Ascending aorta (tissue), 2 donors: Measurements from ENCODE around the gene ADGRB3. TPM values are rescaled to one million over a fixed set of nuclear protein-coding genes. Genes with fewer than 3 reads are reported as not detected.

Source experiments
- DNase-seq, 2 donors: peaks; one replicate each; pipeline ENCODE4 v3.0.0-alpha.2; 2019; ENCODE audit warnings: low spot score in 2 of 2
- H3K27ac ChIP-seq, 2 donors: fragments of 200-600 bp; sonication (generic); one replicate each; pipeline ENCODE4 v1.5.1; 2016 to 2017; ENCODE audit warnings: mild to moderate bottlenecking in 1 of 2
- H3K27me3 ChIP-seq: fragments of 200-600 bp; sonication (generic); one replicate; pipeline ENCODE4 v1.5.1; 2017
- H3K36me3 ChIP-seq, 2 donors: fragments of 200-600 bp; sonication (generic); one replicate each; pipeline ENCODE4 v1.5.1; 2016
- H3K4me1 ChIP-seq, 2 donors: fragments of 200-600 bp; sonication (generic); one replicate each; pipeline ENCODE4 v1.5.1; 2016 to 2017; ENCODE audit warnings: mild to moderate bottlenecking in 1 of 2
- H3K4me3 ChIP-seq, 2 donors: fragments of 200-600 bp; sonication (generic); one replicate each; pipeline ENCODE4 v1.5.1; 2016 to 2017; ENCODE audit warnings: mild to moderate bottlenecking in 1 of 2
- H3K9me3 ChIP-seq, 2 donors: fragments of 200-600 bp; sonication (generic); one replicate each; pipeline ENCODE4 v1.5.1; 2016
- CTCF ChIP-seq, 3 experiments: fragments of 200-600 bp in 2 of 3; fragments of 450-650 bp in 1 of 3; sonication (generic) in 2 of 3; IDR thresholded peaks; one replicate each; pipeline ENCODE4 v1.5.1; 2016 to 2019; ENCODE audit warnings: antibody characterized with exemption in 3 of 3, mild to moderate bottlenecking in 1 of 3, moderate library complexity in 1 of 3
- intact Hi-C: fragments of 100-400 bp; cut with DNase I; formaldehyde crosslinking; loops from one replicate; pipeline ENCODE4 v1.15.1; 2023
- total RNA-seq: library from RNA; depleted of rRNA; stranded (reverse); fragments of >200 nt; gene quantifications from one replicate; pipeline ENCODE4 v1.1.0, GENCODE V29; 2016

Gene ADGRB3
- total RNA-seq, 1 donor from 2014 or later, result 4.4 TPM

- Histone ChIP-seq H3K27ac (no peak overlapping the region), H3K4me1 (no peaks in the 10 kb centered on the region), H3K27me3 (no peaks in the 10 kb centered on the region), H3K9me3 (no peaks in the 10 kb centered on the region), H3K36me3 (no peaks in the 10 kb centered on the region), H3K4me3 (no peak overlapping the region)
- DNase-seq, result no peak
- TF ChIP-seq CTCF (IDR thresholded peaks at IDR 0.05), result no peak
- intact Hi-C loops, result no loop called here
These were observed 703.5 kb downstream of the ADGRB3 start for GRCh38 chr6:69338431-69339162.

- TF ChIP-seq CTCF (IDR thresholded peaks at IDR 0.05), result no peak
These were observed 704.1 kb downstream of the ADGRB3 start for GRCh38 chr6:69339163-69339550.

GRCh38 chr6:69340196-69340595 is 705.1 kb downstream of the ADGRB3 start:
- Histone ChIP-seq H3K4me1 (no peaks in the 10 kb centered on the region), H3K27me3 (no peaks in the 10 kb centered on the region), H3K9me3 (no peaks in the 10 kb centered on the region), H3K27ac (no peak overlapping the region), H3K36me3 (no peaks in the 10 kb centered on the region), H3K4me3 (no peak overlapping the region)
- intact Hi-C loops, result no loop called here
- TF ChIP-seq CTCF (IDR thresholded peaks at IDR 0.05), result no peak
- no peak for DNase-seq

More at GRCh38 chr6:69339163-69339550, 704.1 kb downstream of the ADGRB3 start:
- intact Hi-C loops, result no loop called here
- H3K4me3 ChIP-seq, result no peak overlapping the region
- no peak for DNase-seq
- H3K36me3 ChIP-seq, result no peaks in the 10 kb centered on the region
- H3K27ac ChIP-seq, result no peak overlapping the region
- H3K27me3 ChIP-seq, result no peaks in the 10 kb centered on the region
- no peaks in the 10 kb centered on the region for H3K9me3 ChIP-seq
- H3K4me1 ChIP-seq, result no peaks in the 10 kb centered on the region

- peaks cover 0 to 2% of the 10 kb centered on the region in 2 donors for H3K9me3 ChIP-seq
- H3K27ac ChIP-seq, result no peak overlapping the region
- intact Hi-C loops, result no loop called here
- no peak for TF ChIP-seq CTCF (IDR thresholded peaks at IDR 0.05)
- no peaks in the 10 kb centered on the region for H3K36me3 ChIP-seq
- H3K27me3 ChIP-seq, result no peaks in the 10 kb centered on the region
- no peak for DNase-seq
- no peak overlapping the region for H3K4me3 ChIP-seq
- no peaks in the 10 kb centered on the region for H3K4me1 ChIP-seq
These were observed 708.8 kb downstream of the ADGRB3 start for GRCh38 chr6:69343851-69344250.

- no peak for TF ChIP-seq CTCF (IDR thresholded peaks at IDR 0.05)
- no peaks in the 10 kb centered on the region for H3K27me3 ChIP-seq
- intact Hi-C loops, result no loop called here
- H3K27ac ChIP-seq, result no peak overlapping the region
- H3K4me3 ChIP-seq, result no peak overlapping the region
- no peaks in the 10 kb centered on the region for H3K36me3 ChIP-seq
- H3K9me3 ChIP-seq, result peaks cover 0 to 2% of the 10 kb centered on the region in 2 donors
- no peaks in the 10 kb centered on the region for H3K4me1 ChIP-seq
- no peak for DNase-seq
These were observed 714.7 kb downstream of the ADGRB3 start for GRCh38 chr6:69349771-69350170.
